ENCODE results near the gene ZNF366.

Gene ZNF366

GRCh38 chr5:72539038-72539437 is 31.8 kb upstream of the ZNF366 start:
- TF ChIP-seq CTCF (IDR thresholded peaks at IDR 0.05; ENCODE audit: low read length, missing control alignments): no peak
- no peak for DNase-seq (ENCODE audit: low read depth)

GRCh38 chr5:72537166-72537565 is 30.0 kb upstream of the ZNF366 start:
- H3K4me3 ChIP-seq (replicated peaks; ENCODE audit: low read depth, low read length): no peak overlapping the region
- no peak for TF ChIP-seq CTCF (IDR thresholded peaks at IDR 0.05; ENCODE audit: low read length, missing control alignments)
- no peak for DNase-seq (ENCODE audit: low read depth)

More at GRCh38 chr5:72539038-72539437, 31.8 kb upstream of the ZNF366 start:
- no peak overlapping the region for H3K4me3 ChIP-seq (replicated peaks; ENCODE audit: low read depth, low read length)

DNA sequence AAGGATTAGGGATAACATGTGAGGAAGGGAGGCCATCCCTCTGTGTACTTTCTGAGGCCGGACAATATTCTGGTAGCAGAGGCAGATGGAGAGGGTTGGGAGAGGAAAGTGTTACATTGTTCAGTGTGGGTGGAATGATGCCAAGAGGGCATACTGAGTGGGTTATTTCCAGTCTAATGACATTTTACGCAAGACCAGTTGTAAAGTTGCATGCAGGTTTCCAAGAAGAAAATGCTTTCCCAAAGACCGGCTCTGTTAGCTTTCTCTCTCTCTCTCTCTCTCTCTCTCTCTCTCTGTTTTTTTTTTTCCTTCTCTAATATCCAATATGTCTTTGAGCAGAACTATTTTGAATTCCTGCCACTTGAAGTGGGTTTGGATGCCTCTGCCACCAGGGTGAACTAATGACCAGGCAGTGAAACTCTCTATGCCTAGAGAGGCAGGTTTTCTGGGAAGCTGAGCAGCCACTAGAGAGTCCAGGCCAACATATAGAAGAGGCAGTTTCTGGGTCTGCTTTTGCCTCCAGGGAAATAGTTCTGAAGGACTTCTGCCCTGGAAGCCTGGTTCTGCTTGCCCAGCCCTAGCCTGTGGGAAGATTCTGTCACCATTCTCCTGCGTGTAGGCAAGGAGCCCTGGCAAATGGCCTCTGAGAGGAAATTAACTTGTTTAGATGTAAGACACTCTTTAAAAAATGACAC is 24.4 kb upstream of the ZNF366 start:
- H3K4me3 ChIP-seq (replicated peaks; ENCODE audit: low read depth, low read length): no peak overlapping the region
- peak; percentile 56 for DNase-seq (ENCODE audit: low read depth)
- no peak for TF ChIP-seq CTCF (IDR thresholded peaks at IDR 0.05; ENCODE audit: low read length, missing control alignments)

GRCh38 chr5:72530196-72530595 is 23.0 kb upstream of the ZNF366 start:
- TF ChIP-seq CTCF (IDR thresholded peaks at IDR 0.05; ENCODE audit: low read length, missing control alignments): no peak
- DNase-seq (ENCODE audit: low read depth): no peak
- no peak overlapping the region for H3K4me3 ChIP-seq (replicated peaks; ENCODE audit: low read depth, low read length)

DNA sequence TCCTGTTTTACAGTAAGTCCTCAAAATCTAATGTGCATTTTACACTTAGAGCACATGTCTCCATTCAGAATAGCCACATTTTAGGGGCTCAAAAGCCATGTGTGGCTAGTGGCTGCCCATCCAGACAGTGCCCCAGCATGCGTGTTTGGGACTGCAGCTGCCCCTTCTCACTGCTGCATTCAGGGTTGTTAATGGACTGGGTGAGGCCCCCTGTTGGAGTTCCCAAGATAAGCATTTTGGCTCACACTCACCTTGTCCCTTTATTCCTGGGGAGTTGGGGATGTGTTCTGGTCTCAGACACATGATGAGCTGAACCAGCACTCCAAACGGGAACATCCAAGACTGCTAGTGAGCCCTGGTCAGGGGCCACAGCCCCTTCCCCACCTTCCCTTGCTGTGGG is 22.2 kb upstream of the ZNF366 start:
- no peak overlapping the region for H3K4me3 ChIP-seq (replicated peaks; ENCODE audit: low read depth, low read length)
- no peak for DNase-seq (ENCODE audit: low read depth)
- no peak for TF ChIP-seq CTCF (IDR thresholded peaks at IDR 0.05; ENCODE audit: low read length, missing control alignments)

- no peak overlapping the region for H3K4me3 ChIP-seq (replicated peaks; ENCODE audit: low read depth, low read length)
- no peak for TF ChIP-seq CTCF (IDR thresholded peaks at IDR 0.05; ENCODE audit: low read length, missing control alignments)
- peak; percentile 94 for DNase-seq (ENCODE audit: low read depth)
Measured at GRCh38 chr5:72525816-72526215, 18.6 kb upstream of the ZNF366 start.

- peak; percentile 62 for TF ChIP-seq CTCF (IDR thresholded peaks at IDR 0.05; ENCODE audit: low read length, missing control alignments)
Measured at GRCh38 chr5:72523960-72524582, 16.9 kb upstream of the ZNF366 start.

More at GRCh38 chr5:72523960-72524582, 16.9 kb upstream of the ZNF366 start:
- no peak overlapping the region for H3K4me3 ChIP-seq (replicated peaks; ENCODE audit: low read depth, low read length)
- peak; percentile 95 for DNase-seq (ENCODE audit: low read depth)
